GM12873 (cell line): Measurements from ENCODE around the gene EVC.

Experiments used
- TF ChIP-seq, protein P1 (sequence below): IDR thresholded peaks from 2 replicates; pipeline ENCODE4 v1.5.1; 2012; ENCODE audit warnings: low read depth, mild to moderate bottlenecking, moderate library complexity, low read length, control low read depth; ENCODE audit not compliant: insufficient read depth; ENCODE audit errors: missing control alignments

Gene EVC

DNA sequence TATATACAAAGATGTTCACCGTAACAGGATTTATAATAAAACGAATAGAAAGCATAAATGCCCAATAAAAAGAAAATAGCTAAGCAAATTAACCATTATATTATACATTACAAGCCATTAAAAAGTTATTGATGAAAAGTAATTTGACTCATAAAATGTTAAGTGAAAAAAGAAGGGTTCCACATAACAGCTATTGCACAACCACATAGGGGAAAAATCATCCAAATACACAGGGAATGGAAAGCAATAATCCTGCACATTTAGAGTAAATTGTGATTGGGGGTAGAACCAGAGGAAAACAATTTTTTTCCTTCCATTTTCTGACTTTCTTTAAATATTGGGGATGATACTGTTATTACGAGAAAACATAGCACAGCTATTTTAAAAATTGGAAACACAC lies 143.9 kb downstream of the EVC start:
- TF ChIP-seq, protein P1, sequence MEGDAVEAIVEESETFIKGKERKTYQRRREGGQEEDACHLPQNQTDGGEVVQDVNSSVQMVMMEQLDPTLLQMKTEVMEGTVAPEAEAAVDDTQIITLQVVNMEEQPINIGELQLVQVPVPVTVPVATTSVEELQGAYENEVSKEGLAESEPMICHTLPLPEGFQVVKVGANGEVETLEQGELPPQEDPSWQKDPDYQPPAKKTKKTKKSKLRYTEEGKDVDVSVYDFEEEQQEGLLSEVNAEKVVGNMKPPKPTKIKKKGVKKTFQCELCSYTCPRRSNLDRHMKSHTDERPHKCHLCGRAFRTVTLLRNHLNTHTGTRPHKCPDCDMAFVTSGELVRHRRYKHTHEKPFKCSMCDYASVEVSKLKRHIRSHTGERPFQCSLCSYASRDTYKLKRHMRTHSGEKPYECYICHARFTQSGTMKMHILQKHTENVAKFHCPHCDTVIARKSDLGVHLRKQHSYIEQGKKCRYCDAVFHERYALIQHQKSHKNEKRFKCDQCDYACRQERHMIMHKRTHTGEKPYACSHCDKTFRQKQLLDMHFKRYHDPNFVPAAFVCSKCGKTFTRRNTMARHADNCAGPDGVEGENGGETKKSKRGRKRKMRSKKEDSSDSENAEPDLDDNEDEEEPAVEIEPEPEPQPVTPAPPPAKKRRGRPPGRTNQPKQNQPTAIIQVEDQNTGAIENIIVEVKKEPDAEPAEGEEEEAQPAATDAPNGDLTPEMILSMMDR = no peak

DNA sequence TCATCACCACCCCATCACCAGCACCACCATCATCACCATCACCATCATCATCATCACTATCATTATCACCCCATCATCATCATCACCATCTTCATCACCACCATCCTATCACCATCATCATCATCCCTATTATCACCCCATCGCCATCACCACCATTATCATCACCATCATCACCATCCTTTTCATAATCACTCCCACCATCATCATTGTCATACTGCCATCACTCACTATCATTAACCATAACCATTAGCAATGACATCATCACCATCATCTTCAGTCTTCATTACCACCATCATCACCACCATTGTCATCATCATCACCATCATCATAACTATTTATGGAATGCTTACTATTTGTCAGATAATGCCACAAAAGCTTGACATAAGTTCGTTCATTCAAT lies 146.2 kb downstream of the EVC start:
- TF ChIP-seq, protein P1 = no peak

DNA sequence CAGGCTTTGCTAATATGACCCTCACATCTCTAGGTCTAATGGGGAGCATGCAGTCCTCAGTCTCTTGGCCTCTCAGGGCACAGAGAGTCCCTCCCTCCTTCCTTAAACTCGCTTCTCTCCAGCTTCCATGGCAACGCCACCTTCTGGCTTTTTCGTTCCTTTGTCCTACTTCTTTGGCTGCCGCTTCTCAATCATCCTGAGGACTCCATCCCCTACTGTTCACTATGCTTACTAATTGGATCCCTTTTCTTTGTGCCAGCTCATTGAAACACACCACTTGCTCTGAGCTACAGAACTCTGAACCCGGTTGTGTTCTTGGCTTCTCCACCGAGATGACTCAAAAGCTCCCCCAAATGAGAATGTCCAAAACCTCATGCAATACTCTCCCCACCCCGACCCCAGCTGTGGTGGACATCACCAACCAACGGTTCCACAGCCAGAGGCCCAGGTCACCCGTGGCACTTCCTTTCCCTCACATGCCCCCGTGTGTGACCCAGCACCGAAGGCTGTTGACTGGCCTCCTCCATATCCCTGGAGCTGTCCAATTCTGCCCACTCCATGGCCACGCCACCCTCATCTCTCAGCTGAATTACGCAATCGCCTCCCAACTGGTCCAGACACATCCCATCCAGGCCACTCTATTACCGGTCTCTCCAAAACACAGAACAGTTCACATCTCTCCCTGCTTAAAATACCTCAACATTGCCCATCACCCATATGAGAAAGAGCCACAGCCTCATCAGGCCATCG lies 147.2 kb downstream of the EVC start:
- TF ChIP-seq, protein P1 = no peak

DNA sequence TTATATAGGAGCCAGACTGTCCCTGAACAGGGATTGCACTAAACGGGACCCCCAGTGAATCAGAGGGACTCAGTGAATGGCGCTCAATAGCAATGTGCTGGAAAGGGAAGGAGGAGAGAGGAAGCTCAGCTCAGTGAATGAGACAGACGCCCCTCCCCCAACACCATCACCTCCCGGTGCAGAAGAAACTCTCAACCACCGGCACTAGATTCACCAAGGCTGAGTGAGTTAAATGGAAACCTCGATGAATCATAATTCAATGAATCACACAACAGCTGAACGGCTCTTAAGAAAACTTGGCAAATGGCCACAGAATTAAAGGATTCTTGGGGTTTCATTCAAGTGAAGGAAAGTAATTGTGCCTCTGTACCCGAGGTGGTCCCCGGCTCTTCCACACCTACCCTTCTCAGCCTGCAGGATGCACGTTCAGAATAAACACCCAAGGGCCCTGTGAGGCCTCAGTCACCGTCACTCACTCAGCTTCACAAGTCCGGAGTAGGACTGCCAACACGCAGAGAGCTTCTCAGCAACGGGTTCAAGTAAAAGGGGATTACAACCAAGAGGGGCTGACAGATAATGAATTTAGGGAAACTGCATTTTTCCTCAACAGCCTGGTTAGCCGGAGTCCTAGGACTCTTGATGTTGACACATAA lies 152.6 kb downstream of the EVC start:
- TF ChIP-seq, protein P1 = no peak
